Keratinocyte (primary cell): ENCODE data around the gene PIGZ. TPM values are rescaled to one million over a fixed set of nuclear protein-coding genes. Genes with fewer than 3 reads are reported as not detected.

Source experiments
- DNase-seq: peaks from one replicate; pipeline ENCODE4 v3.0.0-alpha.2; 2011; ENCODE audit warnings: low read depth, missing footprints, low spot score
- FAIRE-seq: peaks from 2 replicates; lab custom pipeline; 2011; peaks lifted over from hg19 to GRCh38; lab: Jason Lieb, UNC
- H2AFZ ChIP-seq: 2 replicates; pipeline ENCODE4 v1.6.0; 2012; ENCODE audit warnings: low read length, control low read depth, inconsistent platforms; ENCODE audit not compliant: control insufficient read depth
- H3K27ac ChIP-seq: 2 replicates; pipeline ENCODE4 v1.5.1; 2011; ENCODE audit warnings: low read length; ENCODE audit not compliant: control insufficient read depth, insufficient read depth
- H3K27me3 ChIP-seq: 3 replicates; pipeline ENCODE4 v1.6.0; 2011; ENCODE audit warnings: low read length; ENCODE audit not compliant: control insufficient read depth, insufficient read depth; ENCODE audit errors: extremely low read depth
- H3K36me3 ChIP-seq, 2 experiments: 2 replicates in 1 of 2; 3 replicates in 1 of 2; pipeline ENCODE4 v1.5.1; 2011; ENCODE audit warnings: low read length in 2 of 2, mild to moderate bottlenecking in 1 of 2; ENCODE audit not compliant: control insufficient read depth in 2 of 2, insufficient read depth in 2 of 2; ENCODE audit errors: extremely low read depth in 1 of 2
- H3K4me1 ChIP-seq: 3 replicates; pipeline ENCODE4 v1.5.1; 2011; ENCODE audit warnings: low read length; ENCODE audit not compliant: control insufficient read depth, insufficient read depth; ENCODE audit errors: extremely low read depth
- H3K4me2 ChIP-seq: 3 replicates; pipeline ENCODE4 v1.6.0; 2011; ENCODE audit warnings: low read depth, low read length; ENCODE audit not compliant: control insufficient read depth, insufficient read depth; ENCODE audit errors: extremely low read depth
- H3K4me3 ChIP-seq, 3 experiments: fragments of 200-600 bp in 1 of 3; sonication (generic) in 1 of 3; 2 replicates in 2 of 3; 3 replicates in 1 of 3; pipeline ENCODE4 v1.5.1; 2011 to 2016; ENCODE audit warnings: low read length in 3 of 3, mild to moderate bottlenecking in 3 of 3, control low read depth in 2 of 3, inconsistent platforms in 1 of 3, low read depth in 1 of 3, mixed read lengths in 1 of 3, mixed run types in 1 of 3, moderate library complexity in 1 of 3; ENCODE audit not compliant: control insufficient read depth in 2 of 3, insufficient read depth in 2 of 3; ENCODE audit errors: extremely low read depth in 1 of 3
- H3K79me2 ChIP-seq: 2 replicates; pipeline ENCODE4 v1.6.0; 2012; ENCODE audit warnings: low read length; ENCODE audit not compliant: control insufficient read depth, insufficient read depth
- H3K9ac ChIP-seq: 3 replicates; pipeline ENCODE4 v1.6.0; 2011; ENCODE audit warnings: low read length; ENCODE audit not compliant: control insufficient read depth, insufficient read depth; ENCODE audit errors: extremely low read depth
- H3K9me1 ChIP-seq: 3 replicates; pipeline ENCODE4 v1.6.0; 2011; ENCODE audit warnings: low read length; ENCODE audit not compliant: control insufficient read depth, insufficient read depth; ENCODE audit errors: extremely low read depth
- H3K9me3 ChIP-seq: 2 replicates; pipeline ENCODE4 v1.5.1; 2012; ENCODE audit warnings: low read depth, low read length; ENCODE audit not compliant: control insufficient read depth
- H4K20me1 ChIP-seq: 3 replicates; pipeline ENCODE4 v1.6.0; 2011; ENCODE audit warnings: low read length; ENCODE audit not compliant: control insufficient read depth, insufficient read depth; ENCODE audit errors: extremely low read depth
- CTCF ChIP-seq, 3 experiments: IDR thresholded peaks in 1 of 3; conservative IDR thresholded peaks in 1 of 3; optimal IDR thresholded peaks in 1 of 3; 2 replicates in 2 of 3; 3 replicates in 1 of 3; pipeline versions ENCODE3 to v1.5.1; 2011; ENCODE audit warnings: low read length in 3 of 3, mild to moderate bottlenecking in 3 of 3, moderate library complexity in 2 of 3, control low read depth in 1 of 3, inconsistent platforms in 1 of 3; ENCODE audit not compliant: insufficient read depth in 2 of 3; ENCODE audit errors: extremely low read depth in 1 of 3
- EZH2 ChIP-seq: IDR thresholded peaks from one replicate; pipeline ENCODE4 v1.6.1; 2012; ENCODE audit warnings: inconsistent platforms, mild to moderate bottlenecking, low read length, moderate library complexity
- dilution Hi-C: fragments of 300-500 bp; cut with MboI; formaldehyde crosslinking; loops from one replicate; pipeline ENCODE4 v1.7.0; 2020; ENCODE audit warnings: low sequenced_read_pairs; ENCODE audit not compliant: extremely low pct_ligation_motif_present
- polyA plus RNA-seq, 5 experiments: library from polyadenylated mRNA; depleted of rRNA in 3 of 5; stranded (reverse) in 3 of 5; stranded (forward) in 1 of 5; unstranded in 1 of 5; fragments of >200 nt; gene quantifications; 1 replicate in 1 of 5; 2 replicates in 3 of 5; 3 replicates in 1 of 5; pipeline versions ENCODE4 v1.2.1 to v1.2.3, GENCODE V29; 2011 to 2012; ENCODE audit warnings: missing spikeins in 2 of 5, low read depth in 1 of 5, low replicate concordance in 1 of 5

The PIGZ gene
- polyA plus RNA-seq, 1 donor (not counting 4 experiments of a cell fraction or from before 2014, with no cell fraction given), result 1.4 TPM

- dilution Hi-C loops, result no loop called here
- Histone ChIP-seq H4K20me1 (no peaks in the 10 kb centered on the region), H3K9ac (peak overlapping the region; percentile 98), H3K27ac (peak overlapping the region; percentile 96), H2AFZ (peak overlapping the region; percentile 93), H3K9me1 (no peaks in the 10 kb centered on the region), H3K79me2 (peaks cover 64% of the 10 kb centered on the region), H3K4me2 (peak overlapping the region; percentile 92), H3K27me3 (no peaks in the 10 kb centered on the region), H3K4me3 (peak overlapping the region; percentile 92 to 100 (median 100)), H3K4me1 (peaks cover 15% of the 10 kb centered on the region), H3K9me3 (no peaks in the 10 kb centered on the region), H3K36me3 (peaks cover 11 to 37% of the 10 kb centered on the region in 2 experiments)
- FAIRE-seq (no peak), DNase-seq (no peak)
- TF ChIP-seq EZH2 (no peak), CTCF (optimal IDR thresholded peaks at IDR 0.05 in 1 of 3, IDR thresholded peaks at IDR 0.05 in 1 of 3, conservative IDR thresholded peaks at IDR 0.05 in 1 of 3; ENCODE audit: extremely low read depth in 1 of 3, insufficient read depth in 2 of 3, low read length in 3 of 3) (no peak)
Observed at GRCh38 chr3:196941729-196942225, 26.9 kb downstream of the PIGZ start.

- H3K27ac ChIP-seq, result no peak overlapping the region
- H3K36me3 ChIP-seq, result peaks cover 22 to 52% of the 10 kb centered on the region in 2 experiments
- DNase-seq (no peak), FAIRE-seq (no peak)
- peaks cover 11% of the 10 kb centered on the region for H3K4me1 ChIP-seq
- H3K4me2 ChIP-seq, result no peak overlapping the region
- H4K20me1 ChIP-seq, result no peaks in the 10 kb centered on the region
- no peaks in the 10 kb centered on the region for H3K9me1 ChIP-seq
- H3K4me3 ChIP-seq, result no peak overlapping the region
- H3K79me2 ChIP-seq, result peaks cover 55% of the 10 kb centered on the region
- H3K9me3 ChIP-seq, result no peaks in the 10 kb centered on the region
- dilution Hi-C loops, result no loop called here
- H3K27me3 ChIP-seq, result no peaks in the 10 kb centered on the region
- H2AFZ ChIP-seq, result no peak overlapping the region
- H3K9ac ChIP-seq, result no peak overlapping the region
- TF ChIP-seq CTCF (optimal IDR thresholded peaks at IDR 0.05 in 1 of 3, IDR thresholded peaks at IDR 0.05 in 1 of 3, conservative IDR thresholded peaks at IDR 0.05 in 1 of 3; ENCODE audit: extremely low read depth in 1 of 3, insufficient read depth in 2 of 3, low read length in 3 of 3) (no peak), EZH2 (no peak)
Observed at GRCh38 chr3:196938576-196938975, 30.1 kb downstream of the PIGZ start.
